GM19035 (cell line): Measurements from ENCODE around the gene IFI16.
"Not testable (repeated sequence)": the region's sequence is repeated elsewhere in the genome, so short reads cannot be mapped to it uniquely, and the experiment has no call there.

Source experiments
- ATAC-seq: cut with Tn5 transposase; IDR thresholded peaks from one replicate; pipeline ENCODE4 v1.9.1; 2021; ENCODE audit not compliant: unreplicated experiment

The IFI16 gene

DNA sequence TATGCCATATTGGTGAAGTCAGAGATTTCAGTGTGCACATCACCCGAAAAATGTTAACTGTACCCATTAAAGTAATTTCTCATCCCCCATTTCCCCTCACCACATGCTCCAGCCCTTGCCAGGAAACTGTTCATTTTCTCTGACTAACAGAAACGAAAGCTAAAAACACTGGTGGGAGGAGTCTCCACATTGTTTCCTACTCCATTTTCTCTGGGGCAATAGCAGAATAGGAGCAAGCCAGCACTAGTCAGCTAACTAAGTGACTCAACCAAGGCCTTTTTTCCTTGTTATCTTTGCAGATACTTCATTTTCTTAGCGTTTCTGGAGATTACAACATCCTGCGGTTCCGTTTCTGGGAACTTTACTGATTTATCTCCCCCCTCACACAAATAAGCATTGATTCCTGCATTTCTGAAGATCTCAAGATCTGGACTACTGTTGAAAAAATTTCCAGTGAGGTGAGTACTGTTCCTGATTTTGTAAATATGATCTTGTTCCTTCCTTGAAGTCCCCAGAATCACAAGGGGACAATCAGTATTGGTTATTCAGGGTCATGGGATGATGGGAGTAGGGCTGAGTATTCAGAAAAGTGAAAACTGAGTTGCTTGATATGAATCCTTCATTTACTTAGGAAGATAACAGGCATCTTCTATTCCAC lies at the start of gene IFI16:
Gene IFI16, plus strand, starts transcription at position 204 of the 658 bp plus-strand sequence. CDS start 4,774 bp downstream, outside the sequence.
- peak; percentile 66 for ATAC-seq

DNA sequence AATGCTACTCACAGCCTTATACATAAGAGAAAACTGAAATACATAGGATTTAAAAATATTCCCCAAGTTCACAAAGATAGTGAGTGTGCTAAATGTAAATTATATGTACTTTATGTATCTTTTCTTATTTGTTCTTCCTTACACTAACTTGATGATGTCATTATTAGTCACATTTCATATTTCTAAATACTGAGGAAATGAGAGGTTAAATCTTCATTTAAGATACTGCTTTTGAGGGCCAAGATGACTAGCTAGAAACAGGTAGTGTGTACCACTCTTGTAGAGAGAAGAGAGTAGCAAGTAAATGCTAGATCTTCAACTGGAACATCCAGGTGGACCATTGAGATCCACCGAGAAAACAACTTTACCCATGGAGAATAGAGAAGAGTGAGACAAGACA lies 48.5 kb upstream of the IFI16 start:
- ATAC-seq = no peak

DNA sequence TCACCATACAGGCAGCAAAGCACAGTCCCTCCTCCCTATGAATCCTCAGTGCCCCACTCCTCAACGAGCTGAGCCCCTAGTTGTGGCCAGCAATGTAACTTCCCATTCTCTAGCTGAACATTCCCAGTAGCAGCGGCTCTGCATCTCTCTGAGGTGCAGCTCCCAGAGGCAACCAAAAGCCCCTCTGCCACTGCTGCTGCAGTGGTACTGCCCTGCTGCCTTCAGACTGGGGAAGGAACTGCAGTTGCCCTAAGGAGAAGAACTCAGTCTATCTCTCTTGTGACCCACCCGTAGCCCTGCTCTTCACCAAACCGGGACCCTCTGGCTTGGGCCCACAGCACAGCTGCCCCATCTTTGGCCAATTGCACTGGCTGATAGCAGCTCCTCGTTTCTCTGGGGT lies 46.7 kb upstream of the IFI16 start:
- ATAC-seq = no peak

DNA sequence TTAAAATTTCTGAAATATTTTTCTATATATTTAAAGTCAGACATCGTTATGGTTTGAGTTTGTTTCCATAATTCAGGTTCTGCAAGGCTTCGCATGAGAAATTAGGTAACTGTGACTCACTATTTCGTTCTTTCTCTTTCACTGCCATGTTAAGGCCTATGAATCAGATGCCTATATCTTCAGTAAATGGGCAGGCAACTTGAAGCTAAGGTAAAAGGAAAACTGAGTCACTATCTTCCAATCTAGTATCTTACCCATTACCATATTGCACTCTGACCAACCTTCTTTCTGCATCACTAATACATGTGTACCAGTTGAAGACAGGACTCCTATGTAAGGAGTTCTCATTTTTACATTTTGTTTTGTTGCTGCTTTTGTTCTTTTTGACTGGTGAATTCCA lies 40.5 kb upstream of the IFI16 start:
- no peak for ATAC-seq

DNA sequence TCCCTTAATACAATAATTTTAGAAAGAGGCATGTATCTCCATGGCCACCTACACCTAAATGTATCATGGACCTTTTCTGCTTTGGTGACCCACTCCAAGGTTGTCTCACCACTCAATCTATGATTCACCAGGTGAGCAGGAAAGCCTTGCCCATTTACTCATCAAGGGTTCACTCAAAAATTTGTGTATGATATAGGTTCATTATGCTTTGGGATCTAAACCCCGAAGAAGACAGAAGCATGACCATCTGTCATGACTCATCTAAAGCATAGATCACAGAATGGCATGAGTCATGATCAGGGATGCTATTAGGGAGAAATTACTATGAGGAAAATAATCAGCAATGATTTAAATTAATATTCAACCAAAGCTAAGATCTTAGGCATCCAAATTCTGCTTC lies 39.9 kb upstream of the IFI16 start:
- no peak for ATAC-seq

DNA sequence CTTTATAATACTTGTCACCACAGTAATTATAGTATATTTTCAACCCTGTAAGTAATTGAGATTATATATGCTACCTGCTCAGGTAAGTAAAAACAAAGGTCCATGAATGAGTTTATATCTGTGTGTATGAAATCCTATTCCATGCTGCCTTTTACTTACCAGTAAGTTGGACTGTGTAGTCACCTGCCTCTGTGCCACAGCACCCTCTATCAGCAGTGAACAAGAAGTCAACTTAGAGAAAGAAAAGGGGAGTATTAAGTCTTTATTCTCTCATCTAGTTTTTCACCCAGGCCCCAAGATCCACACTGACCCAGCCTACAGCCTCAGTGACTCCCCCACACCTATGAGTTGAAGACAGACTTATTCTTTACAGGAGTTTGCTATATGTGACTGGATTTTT lies 36.9 kb upstream of the IFI16 start:
- no peak for ATAC-seq

DNA sequence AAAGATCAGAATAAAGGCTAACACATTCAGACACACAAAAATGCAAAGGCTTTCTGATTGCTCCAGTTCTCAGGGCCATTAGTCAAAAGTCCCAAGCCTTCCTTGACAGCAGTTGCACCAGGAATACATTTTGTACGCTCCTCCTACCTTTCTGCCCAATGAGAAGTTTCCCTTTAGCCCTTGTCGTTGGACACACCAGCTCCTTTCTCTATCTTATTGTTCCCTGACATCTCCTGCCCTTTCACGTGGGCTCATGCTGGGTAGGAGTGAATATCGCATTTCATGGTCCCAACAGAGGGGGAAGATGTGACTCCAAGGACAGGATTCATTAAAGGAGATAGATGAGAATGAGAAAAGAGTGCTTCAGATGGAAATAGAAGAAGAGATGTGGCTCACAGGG lies 33.5 kb upstream of the IFI16 start:
- no peak for ATAC-seq

DNA sequence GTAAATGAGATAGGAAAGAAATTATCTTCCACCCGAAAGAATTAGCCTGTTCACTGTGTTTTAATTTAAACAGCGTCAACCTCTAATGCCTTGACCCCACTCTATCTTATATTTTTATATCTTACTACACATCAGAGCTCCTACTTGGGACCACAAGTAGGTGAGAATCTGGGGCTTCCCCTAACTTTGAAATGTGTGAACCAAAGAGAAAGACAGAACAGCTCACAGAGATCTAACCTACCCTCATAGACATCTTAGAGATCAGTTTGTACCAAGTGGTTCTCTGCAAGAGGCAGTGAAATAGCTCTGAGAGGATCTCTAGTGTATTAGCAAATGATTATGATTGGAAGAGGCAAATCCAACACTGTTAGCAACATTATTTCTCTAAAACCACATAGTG lies 31.0 kb upstream of the IFI16 start:
- ATAC-seq = no peak

DNA sequence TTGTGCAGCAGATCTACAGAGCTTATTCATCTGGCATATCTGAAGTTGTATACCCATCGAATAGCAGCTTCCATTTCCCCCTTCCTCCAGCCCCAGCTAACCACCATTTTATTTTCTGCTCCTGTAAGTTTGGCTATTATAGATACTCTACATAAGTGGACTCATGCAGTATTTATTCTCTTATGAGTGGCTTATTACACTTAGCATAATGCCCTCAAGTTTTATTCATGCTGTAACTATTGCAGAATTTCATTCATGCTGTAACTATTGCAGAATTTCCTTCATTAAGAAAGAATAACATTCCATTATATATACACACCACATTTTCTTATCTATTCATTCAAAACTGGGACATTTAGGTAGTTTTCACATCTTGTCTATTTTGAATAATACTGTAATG lies 30.5 kb upstream of the IFI16 start:
- no peak for ATAC-seq

DNA sequence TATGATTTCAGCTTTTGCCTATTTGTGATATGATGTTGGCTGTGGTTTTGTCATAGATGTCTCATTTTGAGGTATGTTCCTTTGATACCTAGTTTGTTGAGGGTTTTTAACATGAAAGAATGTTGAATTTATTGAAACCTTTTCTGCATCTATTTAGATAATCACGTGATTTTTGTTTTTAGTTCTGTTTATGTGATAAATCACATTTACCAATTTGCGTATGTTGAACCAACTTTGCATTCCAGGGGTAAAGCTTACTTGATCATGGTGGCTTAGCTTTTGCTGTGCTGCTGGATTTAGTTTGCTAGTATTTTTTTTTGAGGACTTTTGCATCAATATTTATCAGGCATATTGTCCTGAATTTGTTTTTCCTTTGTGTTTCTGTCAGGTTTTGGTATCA lies 26.5 kb upstream of the IFI16 start:
- no peak for ATAC-seq

DNA sequence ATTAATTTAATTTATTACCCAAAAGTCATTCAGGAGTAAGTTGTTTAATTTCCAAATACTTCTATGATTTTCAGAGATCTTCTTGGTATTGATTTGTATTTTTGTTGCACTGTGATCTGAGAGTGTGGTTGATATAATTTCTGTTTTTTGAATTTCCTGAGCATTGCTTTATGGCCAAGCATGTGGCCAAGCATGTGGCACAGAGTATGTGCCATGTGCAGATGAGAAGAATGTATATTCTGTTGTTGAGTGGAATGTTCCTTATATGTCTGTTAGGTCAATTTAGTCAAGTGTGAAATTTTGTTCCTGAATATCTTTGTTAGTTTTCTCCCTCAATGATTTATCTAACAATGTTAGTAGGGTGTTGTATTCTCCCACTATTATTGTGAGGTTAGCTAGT lies 25.3 kb upstream of the IFI16 start:
- no peak for ATAC-seq

DNA sequence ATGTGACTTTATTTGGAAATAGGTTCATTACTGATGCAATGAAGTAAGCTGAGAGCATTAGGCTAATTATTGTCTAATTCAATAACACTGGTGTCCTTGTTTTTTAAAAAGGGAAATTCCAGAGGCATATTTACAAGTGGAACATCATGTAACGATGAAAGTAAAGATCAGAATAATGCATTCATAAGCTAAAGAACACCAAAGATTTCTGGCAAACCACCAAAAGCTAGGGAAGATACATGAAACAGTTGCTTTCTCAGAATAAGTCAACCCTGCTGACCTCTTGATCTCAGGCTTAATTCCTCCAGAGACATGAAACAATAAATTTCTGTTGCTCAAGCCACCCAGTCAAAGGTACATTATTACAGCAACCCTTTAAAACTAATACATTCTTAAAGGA lies 20.3 kb upstream of the IFI16 start:
- ATAC-seq = no peak

DNA sequence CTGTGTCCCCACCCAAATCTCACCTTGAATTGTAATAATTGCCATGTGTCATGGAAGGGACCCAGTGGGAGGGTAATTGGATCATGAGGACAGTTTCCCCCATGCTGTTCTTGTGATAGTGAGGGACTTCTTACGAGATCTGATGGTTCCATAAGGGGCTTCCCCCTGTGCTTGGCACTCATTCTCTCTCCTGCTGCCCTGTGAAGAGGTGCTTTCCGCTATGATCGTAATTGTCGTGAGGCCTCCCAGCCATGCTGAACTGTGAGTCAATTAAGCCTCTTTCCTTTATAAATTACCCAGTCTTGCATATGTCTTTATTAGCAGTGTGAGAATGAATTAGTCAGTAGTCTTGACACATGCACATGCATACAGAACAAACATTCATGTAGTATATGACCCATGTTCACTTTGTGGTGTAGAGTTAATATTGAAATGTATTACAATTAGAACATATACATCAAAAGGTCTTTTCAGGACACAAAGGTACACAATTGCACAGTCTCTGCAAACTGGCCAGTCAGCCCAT lies 16.9 kb upstream of the IFI16 start:
- ATAC-seq = no peak

DNA sequence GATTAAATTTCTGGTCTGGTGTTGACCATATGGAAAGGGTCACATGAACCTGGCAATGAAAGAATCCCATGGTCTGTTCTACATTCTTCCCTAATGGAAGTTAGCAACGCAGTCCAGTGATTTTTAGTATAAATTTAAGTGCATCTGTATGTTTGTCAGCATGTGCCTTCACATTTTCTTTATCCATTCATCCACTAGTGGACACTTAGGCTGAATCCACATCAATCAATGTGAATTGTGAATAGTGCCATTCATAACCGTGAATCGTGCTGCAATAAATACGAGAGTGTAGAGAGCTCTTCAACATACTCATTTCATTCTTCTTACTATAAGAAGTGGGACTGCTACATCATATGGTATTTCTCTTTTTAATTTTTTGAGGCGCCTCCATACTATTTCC lies 12.7 kb upstream of the IFI16 start:
- no peak for ATAC-seq

DNA sequence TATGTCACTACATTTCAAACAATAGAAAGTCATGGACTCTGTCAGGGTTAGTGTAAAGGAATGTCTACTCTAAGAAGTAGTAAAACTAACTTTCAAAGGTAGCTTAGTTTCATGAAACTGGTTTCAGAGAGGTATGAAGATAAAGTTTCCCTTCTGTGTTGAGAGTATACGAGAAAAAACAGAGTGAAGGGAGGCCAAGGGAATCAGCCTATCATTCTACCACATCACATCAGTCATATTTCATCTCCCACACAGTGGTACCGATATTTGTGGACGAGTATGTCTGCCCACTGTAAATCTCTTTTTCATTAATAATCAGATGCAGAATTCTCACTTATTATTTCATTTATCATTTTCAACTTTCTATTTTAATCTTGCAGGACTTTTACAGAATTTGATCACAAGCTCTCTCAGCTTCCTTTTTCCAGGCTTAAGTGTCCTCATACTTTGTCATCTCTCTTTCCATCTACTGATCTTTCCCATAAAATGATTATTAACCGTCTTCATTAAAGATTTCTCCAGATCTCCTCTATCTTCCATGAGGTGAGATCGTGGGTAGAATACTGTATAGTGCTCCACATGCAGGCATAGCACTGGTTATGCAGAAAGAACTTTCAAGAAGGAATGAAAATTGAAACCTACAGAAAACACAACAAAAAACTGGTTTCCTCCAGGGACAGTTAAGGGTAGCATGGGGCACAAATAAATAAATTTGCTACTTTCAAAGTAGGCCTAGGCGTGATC lies 11.5 kb upstream of the IFI16 start:
- ATAC-seq = peak; percentile 18

DNA sequence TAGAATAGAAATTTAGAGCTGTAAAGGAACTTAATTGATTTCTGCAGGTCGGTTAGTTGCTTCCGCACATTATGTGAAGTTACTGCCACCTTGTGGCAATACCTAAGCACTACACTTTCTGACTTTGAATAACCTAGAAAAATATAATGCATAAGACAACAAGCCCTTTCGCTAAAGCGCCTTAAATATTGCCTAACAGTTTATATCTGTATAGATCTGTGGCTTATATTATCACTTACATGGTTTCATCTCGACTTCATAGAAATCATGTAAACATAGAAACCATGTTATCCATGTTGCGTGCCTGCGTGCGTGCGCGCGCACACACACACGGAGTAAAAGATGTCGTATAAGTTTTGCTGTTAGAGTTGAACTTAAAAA lies 10.9 kb upstream of the IFI16 start:
- peak; percentile 44 for ATAC-seq

DNA sequence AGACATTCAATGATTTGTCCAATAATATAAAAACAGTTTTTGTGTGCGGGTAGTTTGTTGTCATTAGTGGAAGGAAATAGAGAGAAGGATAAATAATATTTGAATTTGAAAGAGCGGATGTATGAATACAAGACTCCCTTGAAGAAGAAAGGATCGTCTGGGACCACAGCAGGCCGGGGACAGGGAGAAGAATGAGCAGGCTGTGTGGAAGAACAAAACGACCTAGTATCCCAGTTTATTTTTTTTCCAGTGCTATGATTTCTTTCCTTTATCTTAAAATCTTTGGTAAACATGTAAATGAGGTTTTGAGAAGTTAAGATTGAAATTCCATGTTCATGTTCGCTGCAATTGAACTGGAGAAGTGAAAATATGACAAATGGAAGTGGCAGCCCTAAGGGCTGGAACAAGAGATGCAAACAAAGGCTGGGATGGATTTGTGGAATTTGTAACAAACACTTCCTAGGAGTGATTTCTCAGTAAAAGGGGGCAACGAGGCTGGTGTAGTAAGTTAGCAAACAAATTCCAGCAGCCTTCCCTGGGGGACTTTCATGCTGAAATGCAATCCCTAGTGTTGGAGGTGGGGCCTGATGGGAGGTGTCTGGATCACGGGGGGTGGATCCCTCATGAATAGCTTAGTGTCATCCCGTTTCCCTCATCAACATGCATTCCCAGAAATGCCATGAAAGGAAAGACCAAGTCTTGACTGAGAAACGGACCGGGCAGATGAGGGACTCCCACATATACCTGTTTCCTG lies 10.2 kb upstream of the IFI16 start:
- ATAC-seq = no peak

DNA sequence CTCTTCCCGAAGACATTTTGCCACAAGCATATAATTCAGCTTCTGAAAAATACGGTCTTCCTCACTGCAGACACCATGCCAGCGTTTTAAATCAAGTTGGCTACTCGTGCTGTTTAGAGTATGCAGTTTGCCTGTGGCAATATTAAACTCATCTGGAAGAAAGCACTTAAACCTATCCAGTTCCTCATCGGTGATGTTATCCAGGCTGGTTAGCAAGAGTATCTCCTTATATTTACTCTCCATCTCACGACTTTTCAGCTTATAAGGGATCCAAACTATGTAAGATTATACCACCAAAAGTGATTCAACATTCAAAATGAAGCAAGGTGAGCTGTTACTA lies 9.7 kb upstream of the IFI16 start:
- ATAC-seq = no peak

DNA sequence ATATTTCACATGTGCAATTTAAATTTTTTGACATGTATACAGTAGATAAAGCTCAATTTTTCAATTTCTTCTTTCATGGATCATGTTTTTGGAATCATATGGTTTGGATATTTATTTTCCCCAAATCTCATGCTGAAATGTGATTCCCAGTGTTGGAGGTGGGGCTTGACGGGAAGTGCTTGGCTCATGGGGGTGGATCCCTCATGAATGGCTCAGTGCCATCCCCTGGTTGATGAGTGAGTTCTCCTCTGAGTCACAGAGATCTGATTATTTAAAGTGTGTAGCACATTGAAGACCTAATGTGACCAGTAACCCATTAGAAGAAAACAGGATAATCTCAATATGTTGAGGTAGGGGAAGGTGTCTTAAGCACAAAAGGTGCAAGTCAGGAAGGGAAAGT lies 9.1 kb upstream of the IFI16 start:
- ATAC-seq = no peak

DNA sequence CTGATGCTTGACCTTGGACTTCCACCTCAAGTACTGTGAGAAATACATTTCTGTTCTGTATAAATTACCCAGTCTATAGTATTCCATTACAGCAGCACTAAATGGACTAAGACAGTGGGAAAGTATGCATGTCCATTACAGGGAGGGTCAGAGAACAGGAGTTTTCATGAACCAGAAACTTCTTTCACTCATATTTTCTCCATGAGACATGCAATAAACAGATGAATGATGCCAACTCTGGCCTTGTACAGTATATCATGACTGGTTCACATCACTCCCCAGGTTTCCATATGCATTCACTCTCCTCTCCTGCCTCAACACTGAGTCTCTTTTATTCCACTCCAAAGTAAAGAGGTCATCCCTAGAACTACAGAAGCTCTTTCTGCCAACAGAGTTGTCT lies 4.5 kb upstream of the IFI16 start:
- no peak for ATAC-seq

DNA sequence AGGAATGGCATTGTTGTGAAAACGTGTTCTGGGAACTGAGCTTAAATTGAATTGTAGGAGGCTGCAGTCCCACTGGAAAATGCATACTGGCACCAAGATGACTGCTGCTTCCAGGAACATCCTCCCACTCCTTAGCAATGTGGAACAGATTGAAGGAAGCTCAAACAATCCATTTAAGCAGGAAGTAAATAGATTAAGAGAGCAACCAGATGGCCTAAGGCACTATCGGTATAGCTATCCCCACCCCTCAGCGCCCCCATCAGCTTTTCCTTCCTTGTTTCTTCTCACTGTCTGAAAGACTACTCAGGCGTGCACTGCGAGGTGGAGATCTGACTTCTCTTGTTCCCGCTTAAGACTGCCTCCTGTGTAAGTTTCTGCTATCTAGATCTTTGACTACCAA lies 4.0 kb upstream of the IFI16 start:
- ATAC-seq = no peak

DNA sequence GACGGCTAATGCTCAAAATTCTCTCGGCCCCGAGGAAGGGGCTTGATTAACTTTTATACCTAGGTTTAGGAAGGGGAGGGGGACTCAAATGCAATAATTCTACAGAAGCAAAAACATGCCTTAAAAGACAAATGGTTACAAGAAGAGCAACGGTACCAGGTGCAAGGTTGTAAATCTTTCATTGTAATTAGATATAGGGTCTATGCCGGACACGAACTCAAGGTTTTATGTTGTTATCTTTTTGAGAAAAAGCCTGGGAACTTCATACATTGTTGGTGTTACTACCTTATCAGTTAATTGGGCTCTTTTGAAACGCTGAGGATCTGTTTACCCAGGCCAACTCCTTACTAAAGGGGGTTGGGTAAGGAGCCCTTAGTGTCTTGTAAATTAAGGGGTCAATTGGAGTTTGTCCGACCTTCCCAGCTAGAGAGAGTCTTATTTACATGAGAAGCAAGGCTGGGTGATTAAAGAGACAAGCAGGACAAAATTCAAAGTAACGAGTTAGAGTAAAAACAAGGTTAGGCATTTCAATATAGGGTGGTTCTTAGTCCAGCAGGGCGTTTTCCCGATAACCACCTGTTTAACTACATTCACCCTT lies 3.4 kb upstream of the IFI16 start:
- ATAC-seq = not testable (repeated sequence)
